HG02759 (cell line): Measurements from ENCODE around the gene GRK5.

Experiments
- ATAC-seq: cut with Tn5 transposase; IDR thresholded peaks from one replicate; pipeline ENCODE4 v1.9.1; 2021; ENCODE audit warnings: mild to moderate bottlenecking, moderate library complexity; ENCODE audit not compliant: unreplicated experiment

Gene GRK5

GRCh38 chr10:119495021-119495505 is 287.7 kb downstream of the GRK5 start:
- ATAC-seq: no peak

DNA sequence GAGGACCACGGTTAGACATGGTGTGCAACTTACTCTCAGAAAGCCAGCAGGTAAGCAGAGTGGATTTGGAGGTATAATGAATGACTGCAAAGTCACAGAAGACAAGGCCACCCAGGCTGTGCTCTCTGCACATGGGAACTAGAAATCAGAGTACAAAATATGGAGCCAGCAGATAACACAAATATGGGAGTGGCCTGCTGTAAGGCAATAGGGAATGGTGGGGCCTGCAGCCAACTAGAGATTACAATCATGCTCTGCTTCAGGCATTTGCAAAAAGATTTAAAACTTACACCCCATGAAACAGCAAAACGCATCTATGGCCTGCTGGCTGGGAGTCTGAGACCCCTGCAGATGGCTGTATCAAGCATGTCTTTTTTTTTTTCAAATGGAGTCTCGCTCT is 288.2 kb downstream of the GRK5 start:
- ATAC-seq: no peak

DNA sequence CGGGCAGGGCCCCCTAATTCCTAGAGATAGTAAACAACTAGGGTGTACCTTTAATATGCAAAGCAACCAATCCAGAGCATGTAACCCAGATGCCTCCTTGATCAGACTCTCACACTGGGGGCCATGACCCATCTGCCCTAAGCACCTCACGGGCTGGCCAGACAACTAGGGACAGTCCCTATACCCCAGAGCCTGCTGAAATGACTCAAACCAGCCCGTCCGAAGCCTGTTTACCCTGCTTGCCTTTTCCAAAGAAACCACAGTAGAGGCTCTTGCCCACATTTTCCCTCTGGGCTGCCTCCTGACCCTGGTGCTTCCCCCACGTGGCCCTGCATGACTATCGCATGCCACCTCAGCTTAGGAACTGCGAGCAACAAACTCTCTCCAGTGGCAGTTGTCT is 288.9 kb downstream of the GRK5 start:
- peak; percentile 93 for ATAC-seq

DNA sequence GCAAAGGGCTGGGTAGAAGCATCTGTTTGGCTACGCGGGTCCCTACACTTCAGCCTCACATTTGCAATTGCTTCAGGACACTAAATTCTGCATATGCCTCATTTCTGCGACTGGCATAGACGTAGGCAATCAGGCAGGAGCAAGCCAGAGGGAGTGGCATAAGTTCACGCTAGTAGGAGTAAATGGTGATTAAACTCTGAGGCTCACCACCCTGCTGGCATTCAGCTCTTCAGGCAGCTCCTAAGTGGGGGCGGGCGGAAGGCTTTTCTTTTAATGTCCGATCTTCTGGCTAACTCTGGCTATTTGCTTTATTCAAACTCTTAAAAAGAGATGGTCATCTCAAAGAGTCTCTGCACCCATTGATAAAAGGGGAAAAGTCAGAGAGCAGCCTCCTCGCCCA is 289.9 kb downstream of the GRK5 start:
- ATAC-seq: no peak

DNA sequence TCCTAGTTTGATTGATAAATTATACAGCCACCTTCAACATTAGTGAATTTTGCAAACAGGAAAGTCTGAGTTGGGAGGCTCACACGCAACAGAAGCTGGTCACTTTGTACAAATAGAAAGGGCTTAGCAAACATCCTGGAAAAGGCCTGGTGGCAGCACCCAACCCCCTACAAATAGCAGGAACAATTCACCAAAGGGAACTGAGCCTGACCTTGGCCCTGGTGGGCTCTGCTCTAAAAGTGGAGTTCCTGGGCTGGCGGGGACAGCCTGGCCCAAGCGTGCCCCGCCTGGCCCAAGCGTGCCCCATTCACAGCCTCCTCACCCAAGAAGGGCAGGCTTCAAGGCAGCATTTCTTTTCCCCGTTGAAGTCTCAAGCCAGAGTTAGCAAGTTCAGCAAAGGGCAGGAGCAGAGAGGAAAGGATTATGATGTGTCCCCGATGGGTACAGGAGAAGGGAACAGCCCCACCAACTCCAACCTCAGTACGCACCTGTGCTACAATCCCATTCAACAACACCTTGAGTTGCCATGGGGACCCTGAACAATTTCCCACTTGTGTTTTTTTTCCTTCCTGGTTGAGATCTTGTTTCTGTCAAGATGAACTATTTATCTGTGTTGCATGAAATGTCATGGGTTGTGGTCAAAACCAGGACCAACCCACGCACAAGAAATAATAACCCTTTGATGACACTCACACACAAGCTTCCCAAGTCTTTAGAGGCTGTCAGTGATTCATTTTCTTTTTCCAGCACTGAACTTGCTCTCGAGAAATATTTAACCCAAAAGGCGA is 291.7 kb downstream of the GRK5 start:
- no peak for ATAC-seq

- no peak for ATAC-seq
These were observed 292.3 kb downstream of the GRK5 start for GRCh38 chr10:119499677-119500002.

DNA sequence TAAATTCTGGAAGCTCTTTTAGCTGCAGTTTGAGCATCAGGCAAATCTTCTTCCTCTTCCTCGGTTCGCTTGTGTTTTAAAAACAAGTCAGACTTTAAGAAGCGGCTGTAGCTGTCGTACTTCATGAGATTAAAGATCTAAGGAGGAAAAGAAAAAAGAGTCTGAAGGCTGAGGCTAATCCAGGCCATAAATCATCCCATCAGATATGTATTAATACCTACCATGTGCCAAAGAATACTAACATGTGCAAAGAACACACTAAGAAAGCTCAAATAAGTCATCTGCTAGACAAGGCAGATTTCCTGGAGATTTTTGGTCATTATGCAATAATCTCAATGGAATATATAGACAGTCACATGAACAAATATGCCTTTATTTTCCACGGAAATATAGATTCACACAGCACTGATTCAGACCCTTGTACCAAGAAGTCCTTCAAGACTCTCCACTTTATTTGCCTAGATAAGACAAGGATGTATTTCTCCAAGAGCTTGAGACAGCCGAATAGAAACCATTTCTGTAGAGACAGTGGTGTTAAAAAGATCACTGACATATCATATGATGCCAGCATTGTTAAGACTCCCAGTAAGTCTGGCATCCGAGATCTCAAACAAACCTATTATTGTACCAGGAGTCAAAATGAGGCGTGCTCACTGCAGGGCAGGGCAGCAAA is 292.9 kb downstream of the GRK5 start:
- no peak for ATAC-seq

DNA sequence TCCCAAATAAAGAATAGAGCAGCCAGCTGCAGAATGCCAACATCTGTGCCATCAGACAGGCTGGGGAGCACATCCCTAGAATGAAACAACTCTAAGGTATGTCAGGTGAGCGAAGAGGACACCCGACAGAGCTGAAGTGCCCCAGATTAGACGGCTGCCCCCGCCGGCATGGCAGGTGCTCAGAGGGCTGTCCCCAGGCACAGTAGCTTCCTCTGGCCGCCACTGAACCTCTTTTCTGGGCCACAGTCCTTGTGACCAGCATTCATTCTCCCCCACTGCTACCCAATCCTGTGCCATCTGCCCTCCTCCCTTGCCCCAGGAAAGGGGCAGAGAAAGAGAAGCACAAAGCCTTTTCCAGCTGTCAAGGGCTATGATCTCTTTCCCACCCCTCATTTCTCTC is 293.4 kb downstream of the GRK5 start:
- ATAC-seq: no peak

- ATAC-seq: no peak
These were observed 294.3 kb downstream of the GRK5 start for GRCh38 chr10:119501690-119502089.

DNA sequence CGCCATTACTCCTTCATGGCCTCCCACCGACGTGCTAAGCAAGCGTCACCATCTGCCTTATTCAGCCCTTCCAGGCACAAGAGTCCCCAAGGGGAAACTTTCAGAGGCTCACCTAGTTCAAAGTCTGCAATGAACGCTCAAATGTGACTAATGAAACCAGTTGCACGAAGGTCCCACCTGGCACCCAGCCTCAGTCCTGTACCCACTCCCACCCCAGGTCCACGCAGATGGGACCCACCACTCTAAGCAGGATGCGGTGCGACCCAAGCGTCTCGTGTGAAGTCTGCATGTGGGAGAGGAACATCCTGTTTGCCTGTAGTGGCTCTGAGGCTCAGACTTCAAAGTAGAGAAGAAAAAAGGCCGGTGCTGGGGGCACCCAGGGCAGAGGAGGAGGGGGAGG is 294.8 kb downstream of the GRK5 start:
- ATAC-seq: no peak

DNA sequence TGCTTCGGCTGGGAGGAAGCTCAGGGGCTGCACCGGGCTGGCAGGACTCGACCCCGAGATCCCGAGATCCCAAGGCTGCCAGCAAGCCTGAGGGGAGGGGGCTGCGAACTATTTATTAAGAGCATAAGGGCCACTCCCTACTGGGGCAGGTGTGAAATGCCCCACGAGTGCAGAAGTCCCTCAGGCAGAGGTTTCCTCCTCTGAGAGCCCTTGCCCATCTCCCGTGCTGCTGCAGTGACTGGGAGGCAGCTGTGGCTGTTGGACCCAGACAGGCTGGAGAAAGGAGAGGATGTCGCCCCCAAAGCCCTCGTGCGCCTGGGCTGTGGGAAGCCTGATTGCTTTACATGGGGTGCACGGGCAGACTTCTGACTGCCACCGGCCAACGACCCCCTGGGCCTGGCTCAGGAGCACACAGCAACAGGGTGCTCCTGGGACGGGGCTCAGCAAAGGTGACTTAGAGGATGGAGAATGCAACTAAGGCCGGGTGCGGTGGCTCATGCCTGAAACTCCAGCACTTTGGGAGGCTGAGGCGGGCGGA is 295.3 kb downstream of the GRK5 start:
- ATAC-seq: no peak

DNA sequence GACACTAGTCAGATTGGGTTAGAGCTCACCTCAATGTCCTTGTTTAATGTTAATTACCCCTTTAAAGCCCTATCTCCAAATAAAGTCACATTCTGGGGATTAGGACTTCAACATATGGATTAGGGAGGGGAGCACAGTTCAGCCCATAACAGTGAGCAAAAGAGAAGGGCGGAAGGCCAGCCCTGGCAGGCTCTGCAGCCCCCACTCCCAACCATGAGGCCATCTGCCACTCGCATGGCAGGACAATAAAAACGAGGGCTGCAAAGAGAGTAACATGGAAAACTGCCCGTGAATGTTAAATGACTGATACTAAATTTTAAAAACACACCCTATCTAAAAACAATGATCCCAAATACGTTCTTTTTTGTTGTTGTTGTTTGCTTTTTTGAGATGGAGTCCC is 296.4 kb downstream of the GRK5 start:
- ATAC-seq: no peak

DNA sequence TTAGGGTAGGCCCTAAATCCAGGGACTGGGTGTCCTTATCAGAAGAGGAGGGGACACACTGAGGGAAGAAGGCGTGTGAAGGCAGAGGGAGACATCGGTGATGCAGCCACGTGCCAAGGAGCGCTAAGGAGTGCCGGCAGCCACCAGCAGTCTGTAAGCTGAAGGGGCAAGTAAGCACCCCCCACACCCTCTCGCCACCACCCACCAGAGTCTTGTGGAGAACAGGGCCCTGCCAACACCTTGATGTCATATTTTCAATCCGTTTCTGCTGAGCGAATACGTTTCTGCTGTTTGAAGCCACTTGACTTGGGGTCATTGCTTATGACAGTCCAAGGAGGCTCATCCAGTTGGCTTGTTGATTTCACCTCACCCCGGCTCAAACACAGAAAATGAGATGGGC is 297.3 kb downstream of the GRK5 start:
- no peak for ATAC-seq

DNA sequence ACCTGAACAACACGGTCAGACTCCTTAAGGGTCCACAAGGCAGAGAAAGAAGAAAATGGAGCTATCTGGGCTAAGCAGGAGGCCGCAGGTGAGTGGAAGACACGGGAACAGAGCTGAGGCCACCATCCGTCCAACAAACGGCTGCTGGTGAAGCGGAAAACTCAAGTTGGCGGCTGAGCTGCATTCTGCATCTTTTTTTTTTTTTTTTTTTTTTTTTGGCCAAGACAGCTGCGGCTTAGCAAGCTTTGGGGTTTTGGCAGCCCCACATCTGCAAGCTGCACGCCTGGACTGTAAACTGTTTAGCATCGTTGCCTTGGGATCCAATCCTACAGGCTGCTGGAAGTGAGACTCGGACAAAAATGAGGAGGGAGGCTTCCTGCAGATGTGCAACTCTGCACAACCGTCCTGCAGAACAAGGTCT is 297.8 kb downstream of the GRK5 start:
- ATAC-seq: no peak
